HepG2 (cell line): ENCODE measurements around the gene PCSK6.

Experiments used
- CEBPB ChIP-seq: IDR thresholded peaks from 2 replicates; pipeline ENCODE4 v1.6.1; 2011; ENCODE audit warnings: low read depth, low read length, improper control_type of control experiment, borderline replicate concordance
- POLR2A ChIP-seq, 2 experiments: IDR thresholded peaks; 2 replicates each; pipeline ENCODE4 v1.6.1; 2011; ENCODE audit warnings: low read depth in 2 of 2, low read length in 2 of 2, mild to moderate bottlenecking in 1 of 2, moderate library complexity in 1 of 2; ENCODE audit not compliant: insufficient read depth in 1 of 2
- POLR2AphosphoS5 ChIP-seq: IDR thresholded peaks from 2 replicates; pipeline ENCODE4 v1.6.1; 2012; ENCODE audit warnings: low read depth, low read length
- RELA ChIP-seq: sonication (generic); formaldehyde crosslinking; IDR thresholded peaks from 2 replicates; pipeline ENCODE4 v1.4.0; 2020; ENCODE audit warnings: missing genetic modification reagents
- SKI ChIP-seq: fragments of 450-650 bp; IDR thresholded peaks from one replicate; pipeline ENCODE4 v1.6.1; 2018; ENCODE audit warnings: mild to moderate bottlenecking; ENCODE audit not compliant: partially characterized antibody
- TCF7L2 ChIP-seq: IDR thresholded peaks from 2 replicates; pipeline ENCODE4 v1.6.1; 2011; ENCODE audit warnings: mild to moderate bottlenecking, low read depth, low read length, moderate library complexity
- YY1 ChIP-seq: IDR thresholded peaks from 2 replicates; pipeline ENCODE4 v1.6.1; 2011; ENCODE audit warnings: low read length, low read depth, moderate library complexity, mild to moderate bottlenecking; ENCODE audit not compliant: insufficient read depth, insufficient replicate concordance
- TF ChIP-seq, protein P1 (sequence below): IDR thresholded peaks from 2 replicates; pipeline ENCODE4 v1.6.1; 2012; ENCODE audit warnings: inconsistent platforms
- TF ChIP-seq, protein P2 (sequence below), 2 experiments: fragments of 450-650 bp in 1 of 2; sonication (generic) in 1 of 2; formaldehyde crosslinking in 1 of 2; IDR thresholded peaks; 2 replicates each; pipeline versions ENCODE4 v1.6.1 to v1.8.0; 2016 to 2022; ENCODE audit warnings: antibody characterized with exemption in 1 of 2, mild to moderate bottlenecking in 1 of 2, missing genetic modification reagents in 1 of 2

DNA sequence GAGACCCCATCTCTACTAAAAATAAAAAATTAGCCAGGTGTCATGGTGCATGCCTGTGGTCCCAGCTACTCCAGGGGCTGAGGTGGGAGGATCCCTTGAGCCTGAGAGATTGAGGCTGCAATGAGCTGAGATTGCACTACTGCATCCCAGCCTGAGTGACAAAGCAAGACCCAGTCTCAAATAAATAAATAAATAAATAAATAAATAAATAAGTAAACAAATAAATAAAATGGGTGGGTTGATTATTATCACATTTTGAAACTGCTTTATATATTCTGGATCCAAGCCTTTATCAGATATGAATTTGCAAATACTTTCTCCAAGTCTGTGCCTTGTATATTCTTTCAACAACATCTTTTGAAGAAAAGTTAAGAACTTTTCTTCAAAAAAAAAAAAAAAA lies 22.2 kb upstream of the PCSK6 start:
- TF ChIP-seq CEBPB (no peak), POLR2A (IDR thresholded peaks at IDR 0.05; ENCODE audit: insufficient read depth in 1 of 2, low read depth in 2 of 2, low read length in 2 of 2) (no peak), TCF7L2 (no peak), POLR2AphosphoS5 (no peak), YY1 (no peak), RELA (CRISPR knock-in tag) (no peak), SKI (no peak)
- TF ChIP-seq, protein P1, sequence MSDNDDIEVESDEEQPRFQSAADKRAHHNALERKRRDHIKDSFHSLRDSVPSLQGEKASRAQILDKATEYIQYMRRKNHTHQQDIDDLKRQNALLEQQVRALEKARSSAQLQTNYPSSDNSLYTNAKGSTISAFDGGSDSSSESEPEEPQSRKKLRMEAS: no peak
- TF ChIP-seq, protein P2, sequence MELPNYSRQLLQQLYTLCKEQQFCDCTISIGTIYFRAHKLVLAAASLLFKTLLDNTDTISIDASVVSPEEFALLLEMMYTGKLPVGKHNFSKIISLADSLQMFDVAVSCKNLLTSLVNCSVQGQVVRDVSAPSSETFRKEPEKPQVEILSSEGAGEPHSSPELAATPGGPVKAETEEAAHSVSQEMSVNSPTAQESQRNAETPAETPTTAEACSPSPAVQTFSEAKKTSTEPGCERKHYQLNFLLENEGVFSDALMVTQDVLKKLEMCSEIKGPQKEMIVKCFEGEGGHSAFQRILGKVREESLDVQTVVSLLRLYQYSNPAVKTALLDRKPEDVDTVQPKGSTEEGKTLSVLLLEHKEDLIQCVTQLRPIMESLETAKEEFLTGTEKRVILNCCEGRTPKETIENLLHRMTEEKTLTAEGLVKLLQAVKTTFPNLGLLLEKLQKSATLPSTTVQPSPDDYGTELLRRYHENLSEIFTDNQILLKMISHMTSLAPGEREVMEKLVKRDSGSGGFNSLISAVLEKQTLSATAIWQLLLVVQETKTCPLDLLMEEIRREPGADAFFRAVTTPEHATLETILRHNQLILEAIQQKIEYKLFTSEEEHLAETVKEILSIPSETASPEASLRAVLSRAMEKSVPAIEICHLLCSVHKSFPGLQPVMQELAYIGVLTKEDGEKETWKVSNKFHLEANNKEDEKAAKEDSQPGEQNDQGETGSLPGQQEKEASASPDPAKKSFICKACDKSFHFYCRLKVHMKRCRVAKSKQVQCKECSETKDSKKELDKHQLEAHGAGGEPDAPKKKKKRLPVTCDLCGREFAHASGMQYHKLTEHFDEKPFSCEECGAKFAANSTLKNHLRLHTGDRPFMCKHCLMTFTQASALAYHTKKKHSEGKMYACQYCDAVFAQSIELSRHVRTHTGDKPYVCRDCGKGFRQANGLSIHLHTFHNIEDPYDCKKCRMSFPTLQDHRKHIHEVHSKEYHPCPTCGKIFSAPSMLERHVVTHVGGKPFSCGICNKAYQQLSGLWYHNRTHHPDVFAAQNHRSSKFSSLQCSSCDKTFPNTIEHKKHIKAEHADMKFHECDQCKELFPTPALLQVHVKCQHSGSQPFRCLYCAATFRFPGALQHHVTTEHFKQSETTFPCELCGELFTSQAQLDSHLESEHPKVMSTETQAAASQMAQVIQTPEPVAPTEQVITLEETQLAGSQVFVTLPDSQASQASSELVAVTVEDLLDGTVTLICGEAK (IDR thresholded peaks at IDR 0.05): no peak
- TF ChIP-seq, protein P2 (CRISPR knock-in tag; IDR thresholded peaks at IDR 0.05): no peak
